KBM-7 (cell line): ENCODE results near the gene C1GALT1C1L.
"Not testable (repeated sequence)": the region's sequence is repeated elsewhere in the genome, so short reads cannot be mapped to it uniquely, and the experiment has no call there.

Experiments used
- DNase-seq: peaks from one replicate; pipeline ENCODE4 v3.0.0-alpha.2; 2015
- in situ Hi-C: fragments of 300-500 bp; cut with MboI; formaldehyde crosslinking; loops from 2 replicates; pipeline ENCODE4 v1.14.3; 2020; ENCODE audit warnings: low sequenced_read_pairs, low pct_unique_long_range_greater_than_20kb, mixed read lengths

C1GALT1C1L gene

DNA sequence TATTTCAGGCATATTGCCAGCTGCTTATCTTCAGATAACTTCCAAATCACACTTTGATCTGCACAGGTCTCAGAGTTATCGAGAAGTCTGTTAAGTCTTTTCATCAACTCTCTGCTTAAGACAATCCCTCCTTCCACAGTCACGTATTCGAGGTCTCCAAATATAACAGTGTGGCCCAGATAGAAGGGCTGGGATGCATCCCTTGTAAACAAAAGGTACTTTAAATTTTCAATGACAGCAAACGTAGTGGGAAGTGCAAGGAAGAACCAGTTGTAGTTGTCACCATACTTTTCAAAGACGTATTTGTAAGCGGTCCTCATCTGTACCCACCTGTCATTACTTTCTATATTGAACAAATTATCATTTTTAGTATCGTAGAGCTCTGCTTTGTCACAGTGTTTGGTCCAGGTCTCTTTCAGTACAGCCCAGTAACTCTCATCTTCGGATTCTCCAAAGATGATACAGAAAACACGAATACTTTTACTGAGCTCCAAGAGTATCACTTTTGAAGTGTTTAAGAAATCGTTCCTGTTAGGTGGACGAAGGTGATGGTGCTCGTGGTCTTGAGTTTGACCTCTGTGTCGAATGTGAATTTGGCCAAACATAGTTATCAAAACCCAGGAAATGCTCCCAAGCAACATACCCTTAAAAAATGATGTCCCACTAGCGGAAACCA is 445 bp downstream of the C1GALT1C1L start:
- no peak for DNase-seq
- in situ Hi-C loops: no loop called here

DNA sequence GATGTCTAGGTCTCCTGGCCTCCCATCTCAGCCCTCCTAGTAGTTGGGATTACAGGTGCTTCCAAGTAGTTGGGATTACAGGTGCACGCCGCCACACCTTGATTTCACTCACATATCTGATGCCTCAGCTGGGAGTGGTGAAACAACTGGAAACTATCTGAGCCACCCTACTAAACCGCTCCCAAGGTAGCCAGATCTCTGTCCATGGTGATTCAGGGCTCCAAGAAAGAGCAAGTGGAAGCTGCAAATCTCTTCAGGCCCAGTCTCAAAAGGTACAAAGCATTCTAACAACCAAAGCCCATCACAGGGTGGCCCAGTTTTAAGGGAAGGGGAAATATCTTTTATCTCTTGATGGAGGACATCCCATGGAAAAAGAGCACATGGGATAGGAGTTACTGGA is 19.0 kb downstream of the C1GALT1C1L start:
- no peak for DNase-seq
- in situ Hi-C loops: no loop called here

DNA sequence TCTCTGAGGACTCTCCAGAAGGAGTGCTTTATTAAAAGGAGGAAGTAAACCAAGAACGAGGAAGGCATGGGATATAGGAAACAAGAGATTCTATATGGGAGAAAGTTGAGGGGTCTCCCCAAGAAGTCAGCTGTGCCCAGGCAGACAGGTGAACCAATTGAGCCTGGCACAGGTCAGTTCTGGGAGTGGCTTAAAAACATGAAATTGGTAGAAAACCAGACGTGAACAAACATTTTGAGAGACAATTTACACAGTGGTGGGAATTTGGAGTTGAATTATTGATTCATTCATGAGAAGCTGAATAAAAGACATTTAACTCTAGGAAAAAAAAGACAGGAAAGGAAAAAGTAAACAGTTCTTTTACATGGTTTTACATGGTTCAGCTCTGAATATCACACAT is 22.7 kb downstream of the C1GALT1C1L start:
- in situ Hi-C loops: no loop called here

DNA sequence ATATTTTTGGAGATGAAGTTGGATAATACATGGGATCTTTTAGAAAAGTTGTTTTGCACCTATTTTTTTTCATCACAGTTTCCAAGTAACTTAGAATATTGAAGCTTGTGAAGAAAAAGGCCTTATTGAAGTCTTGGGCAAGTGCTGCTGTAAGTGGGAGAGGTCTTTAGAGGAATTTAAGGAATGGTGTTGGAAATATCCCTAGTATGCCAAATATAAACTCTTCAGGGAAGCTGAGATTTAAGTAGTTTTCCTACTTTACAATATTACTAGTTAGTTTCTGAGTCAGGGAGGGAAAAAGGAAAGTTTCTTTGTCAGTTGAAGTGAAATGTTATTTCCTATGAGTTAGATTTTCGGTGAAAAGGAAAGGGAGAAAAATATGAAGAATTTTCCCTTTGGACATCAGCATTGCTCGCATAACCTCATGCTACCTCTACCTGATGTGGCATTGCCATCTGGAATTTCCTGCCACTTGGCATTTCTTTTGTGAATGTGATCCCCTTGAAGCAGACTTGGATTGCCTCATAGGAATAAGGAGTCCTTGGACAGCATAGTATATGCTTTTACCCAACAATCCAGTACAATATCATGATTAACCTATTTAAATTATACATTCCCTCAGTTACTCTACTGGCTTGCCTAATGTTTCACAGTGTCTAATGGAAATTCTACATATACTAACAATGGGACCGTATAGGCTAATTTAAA is 27.1 kb downstream of the C1GALT1C1L start:
- in situ Hi-C loops: no loop called here
- no peak for DNase-seq

More for the DNA sequence above, 22.7 kb downstream of the C1GALT1C1L start:
- DNase-seq: no peak

DNA sequence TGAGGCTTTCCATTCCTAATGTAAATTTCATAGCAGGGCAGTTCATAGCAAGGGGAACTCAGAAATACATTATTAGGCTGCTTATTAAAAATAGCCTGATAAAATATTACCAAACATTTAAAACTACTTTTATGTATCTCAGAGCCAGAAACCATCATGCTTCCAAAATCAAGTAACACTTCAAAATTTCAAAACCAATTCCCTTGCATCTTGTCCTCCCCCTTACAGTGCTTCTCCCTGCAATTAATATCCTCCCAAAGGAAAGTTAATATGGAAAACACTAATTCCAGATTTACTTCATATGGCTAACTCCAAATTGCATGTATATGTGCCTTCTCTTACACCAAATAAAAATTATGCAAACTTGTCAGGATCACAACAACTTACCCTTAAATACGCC is 32.5 kb downstream of the C1GALT1C1L start:
- no peak for DNase-seq
- in situ Hi-C loops: no loop called here

DNA sequence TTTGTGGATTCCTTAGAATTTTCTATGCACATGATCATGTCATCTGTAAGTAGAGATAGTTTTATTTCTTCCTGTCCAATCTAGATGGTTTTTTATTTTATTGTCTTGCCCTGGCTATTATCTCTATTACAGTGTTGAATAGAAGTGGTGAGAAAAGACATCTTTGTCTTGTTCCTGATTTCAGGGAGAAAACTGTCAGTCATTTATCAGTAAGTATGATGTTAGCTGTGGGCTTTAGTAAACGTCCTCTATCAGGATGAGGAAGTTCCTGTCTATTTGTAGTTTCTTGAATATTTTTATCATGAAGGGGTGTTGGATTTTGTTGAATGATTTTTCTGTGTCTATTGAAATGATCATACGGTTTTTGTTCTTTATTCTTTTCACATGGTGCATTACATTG is 33.9 kb downstream of the C1GALT1C1L start:
- DNase-seq: peak; percentile 28
- in situ Hi-C loops: no loop called here

DNA sequence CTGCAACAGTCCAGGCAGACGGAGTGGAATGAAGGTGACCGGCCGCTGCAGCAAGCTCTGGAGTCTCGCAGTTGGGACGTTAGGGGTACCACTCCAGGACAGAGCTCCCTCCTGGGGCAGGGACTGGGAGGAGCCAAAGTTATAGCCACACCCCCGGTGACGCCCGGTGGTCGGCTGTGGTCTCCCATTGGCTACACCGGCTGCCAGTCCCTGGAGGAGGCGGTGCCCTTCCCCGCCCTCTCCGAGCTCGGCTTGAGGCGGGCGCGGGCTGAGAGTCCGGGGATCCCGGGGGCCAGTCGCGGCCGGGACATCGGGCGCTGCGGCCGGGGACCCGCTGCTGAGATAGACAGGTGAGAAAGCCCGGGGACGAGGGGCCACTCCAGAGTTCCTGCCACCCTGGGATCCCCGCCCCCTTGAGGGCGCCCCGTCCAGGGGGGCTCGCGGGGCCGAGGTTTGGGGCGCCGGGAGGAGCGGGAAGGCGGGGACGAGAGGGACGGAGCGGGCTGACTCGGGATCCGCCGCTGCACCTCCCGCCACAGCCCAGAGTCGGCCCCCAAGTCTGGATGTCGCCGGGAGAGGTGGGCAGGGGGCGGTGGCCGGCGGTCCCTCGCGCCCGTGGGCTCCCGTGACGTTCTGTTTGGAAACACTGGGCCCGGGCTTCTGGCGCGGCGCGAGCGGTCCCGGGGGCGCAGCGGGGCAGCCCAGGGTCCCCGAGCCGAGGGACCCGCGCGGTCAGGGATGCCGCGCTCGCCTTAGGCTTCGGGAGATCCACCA is 39.0 kb downstream of the C1GALT1C1L start, which contains the start of gene PLEKHH2:
TSS of gene PLEKHH2 (plus strand) at position 231 of the 774 bp plus-strand sequence. CDS start 7,414 bp downstream, outside the sequence.
- DNase-seq: peak; percentile 92
- in situ Hi-C loops: no loop called here

DNA sequence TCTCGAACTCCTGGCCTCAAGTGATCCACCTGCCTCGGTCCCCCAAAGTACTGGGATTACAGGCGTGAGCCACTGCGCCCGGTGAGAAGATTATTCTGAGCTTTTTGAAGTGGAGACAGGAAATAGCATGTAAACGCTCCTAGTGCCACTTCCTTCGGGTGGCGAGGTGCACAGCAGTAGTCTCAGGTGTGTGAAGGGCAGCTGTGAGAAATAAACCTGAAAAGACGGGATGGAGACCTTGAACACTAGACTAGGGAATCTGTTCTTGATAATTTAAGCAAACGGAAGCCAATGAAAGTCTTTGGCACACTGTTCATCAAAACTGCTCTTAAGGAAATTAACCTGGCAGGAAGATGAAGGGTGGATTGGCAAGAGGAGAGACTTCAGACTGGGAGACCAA is 39.6 kb downstream of the C1GALT1C1L start:
- no peak for DNase-seq
- in situ Hi-C loops: no loop called here

DNA sequence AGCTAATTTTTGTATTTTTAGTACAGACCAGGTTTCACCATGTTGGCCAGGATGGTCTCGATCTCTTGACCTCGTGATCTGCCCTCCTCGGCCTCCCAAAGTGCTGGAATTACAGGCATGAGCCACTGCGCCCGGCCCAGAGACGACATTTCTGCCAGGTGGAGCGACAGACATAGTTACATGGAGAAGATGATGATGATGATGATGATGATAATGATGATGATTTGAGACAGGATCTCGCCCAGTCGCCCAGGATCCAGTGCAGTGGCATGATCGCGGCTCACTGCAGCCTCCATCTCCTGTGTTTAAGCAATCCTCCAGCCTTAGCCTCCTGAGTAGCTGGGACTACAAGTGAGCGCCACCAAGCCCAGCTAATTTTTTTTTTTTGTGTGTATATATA is 40.1 kb downstream of the C1GALT1C1L start:
- DNase-seq, in situ Hi-C loops: not testable (repeated sequence)

DNA sequence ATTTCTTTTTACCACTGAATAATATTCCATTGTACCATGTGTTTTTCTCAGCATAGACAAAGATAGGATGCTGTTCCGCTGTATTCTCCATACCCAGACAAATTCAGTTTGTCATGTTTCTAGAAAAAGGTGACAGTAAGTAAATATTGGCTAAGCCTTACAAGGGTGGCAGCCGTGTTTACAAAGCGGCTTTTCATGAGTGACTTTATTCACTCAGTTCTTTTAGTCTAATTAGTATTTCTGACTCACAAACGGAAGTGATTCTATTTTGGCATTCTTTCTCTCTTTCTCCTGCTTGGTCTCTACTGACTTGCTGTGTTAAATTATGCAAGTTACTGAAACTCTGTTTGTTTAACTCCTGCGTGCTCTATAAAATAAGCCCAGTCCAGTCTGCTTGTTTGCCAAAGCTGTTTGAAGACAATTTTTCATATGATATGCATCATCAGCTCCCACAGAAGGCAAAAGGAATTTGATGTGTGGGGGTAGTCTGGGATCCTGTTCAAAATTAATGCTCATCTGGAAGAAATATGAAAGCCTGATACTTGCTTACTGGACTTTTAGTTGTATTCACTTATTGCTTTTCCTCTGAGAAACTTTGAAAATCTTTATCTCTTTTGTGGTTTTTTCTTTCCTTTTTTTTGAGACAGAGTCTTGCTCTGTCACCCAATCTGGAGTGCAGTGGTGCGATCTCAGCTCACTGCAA is 41.5 kb downstream of the C1GALT1C1L start:
- in situ Hi-C loops: no loop called here
- DNase-seq: no peak

DNA sequence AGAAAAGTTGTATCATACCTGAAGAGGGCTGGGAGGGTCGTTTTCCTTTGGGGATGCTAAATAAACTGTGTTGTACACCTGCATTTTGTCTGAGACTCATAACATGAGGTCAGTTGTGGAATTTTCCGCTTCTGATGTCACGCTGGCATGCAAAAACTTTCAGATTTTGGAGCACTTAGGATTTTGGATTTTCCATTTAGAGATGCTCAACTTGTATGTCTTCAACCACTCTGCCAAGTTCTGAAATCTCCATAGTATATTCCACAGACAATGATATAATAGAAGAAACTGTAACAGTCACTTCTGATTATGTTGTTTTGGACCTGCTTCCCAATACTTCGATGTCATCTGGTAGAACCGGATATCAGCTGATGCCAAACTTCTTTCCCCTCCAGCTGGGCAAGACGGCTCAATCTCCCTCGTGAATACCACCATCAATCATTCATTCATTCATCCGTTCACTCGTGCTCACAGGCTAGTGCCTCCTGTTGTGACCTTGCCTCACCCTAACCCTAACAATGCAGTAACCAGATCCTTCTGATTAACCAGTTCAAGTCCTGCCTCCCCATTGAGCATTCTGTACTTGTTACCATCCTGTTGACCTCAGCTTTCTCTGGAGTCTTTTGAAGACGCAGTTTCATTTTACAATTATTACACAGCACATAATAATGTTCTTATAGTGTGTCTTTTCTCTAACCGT is 44.5 kb downstream of the C1GALT1C1L start:
- no peak for DNase-seq
- in situ Hi-C loops: no loop called here
